Measurements from ENCODE around the gene CRAMP1. TPM values are rescaled to one million over a fixed set of nuclear protein-coding genes. Genes with fewer than 3 reads are reported as not detected.

The CRAMP1 gene
- total RNA-seq, 2 experiments from 2014 or later, result 15.1 to 15.7 TPM

DNA sequence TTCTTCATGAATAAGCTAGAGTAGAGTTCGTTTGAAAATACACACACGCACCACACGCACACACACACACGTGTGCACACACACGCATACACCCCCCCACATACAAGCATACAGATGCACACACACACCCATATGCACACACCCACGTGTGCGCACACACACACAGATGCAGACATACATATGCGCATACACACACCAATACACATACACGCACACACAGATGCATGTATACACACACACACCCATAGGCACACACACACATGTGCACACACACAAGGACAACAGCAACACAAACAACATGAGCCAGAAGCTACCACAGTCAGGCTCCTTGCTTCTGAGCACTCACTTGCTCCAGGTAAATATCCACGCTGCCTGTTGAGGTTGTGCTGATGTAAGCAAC is 5.4 kb upstream of the CRAMP1 start:
- ChIA-PET POLR2A (no interaction called here), CTCF (no interaction called here)
- intact Hi-C loops (cut with micrococcal nuclease), result no loop called here
- Mint-ChIP-seq H3K9me3 (no peaks in the 10 kb centered on the region), H3K27me3 (no peaks in the 10 kb centered on the region), H3K27ac (no peak overlapping the region), H3K4me1 (ENCODE audit: low read depth) (peaks cover 8% of the 10 kb centered on the region), H3K36me3 (ENCODE audit: low read depth) (peaks cover 4% of the 10 kb centered on the region), H3K4me3 (no peak overlapping the region)
- TF ChIP-seq, protein P1, sequence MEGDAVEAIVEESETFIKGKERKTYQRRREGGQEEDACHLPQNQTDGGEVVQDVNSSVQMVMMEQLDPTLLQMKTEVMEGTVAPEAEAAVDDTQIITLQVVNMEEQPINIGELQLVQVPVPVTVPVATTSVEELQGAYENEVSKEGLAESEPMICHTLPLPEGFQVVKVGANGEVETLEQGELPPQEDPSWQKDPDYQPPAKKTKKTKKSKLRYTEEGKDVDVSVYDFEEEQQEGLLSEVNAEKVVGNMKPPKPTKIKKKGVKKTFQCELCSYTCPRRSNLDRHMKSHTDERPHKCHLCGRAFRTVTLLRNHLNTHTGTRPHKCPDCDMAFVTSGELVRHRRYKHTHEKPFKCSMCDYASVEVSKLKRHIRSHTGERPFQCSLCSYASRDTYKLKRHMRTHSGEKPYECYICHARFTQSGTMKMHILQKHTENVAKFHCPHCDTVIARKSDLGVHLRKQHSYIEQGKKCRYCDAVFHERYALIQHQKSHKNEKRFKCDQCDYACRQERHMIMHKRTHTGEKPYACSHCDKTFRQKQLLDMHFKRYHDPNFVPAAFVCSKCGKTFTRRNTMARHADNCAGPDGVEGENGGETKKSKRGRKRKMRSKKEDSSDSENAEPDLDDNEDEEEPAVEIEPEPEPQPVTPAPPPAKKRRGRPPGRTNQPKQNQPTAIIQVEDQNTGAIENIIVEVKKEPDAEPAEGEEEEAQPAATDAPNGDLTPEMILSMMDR (IDR thresholded peaks at IDR 0.05), result no peak
- ATAC-seq, result no peak
- no peak for DNase-seq

DNA sequence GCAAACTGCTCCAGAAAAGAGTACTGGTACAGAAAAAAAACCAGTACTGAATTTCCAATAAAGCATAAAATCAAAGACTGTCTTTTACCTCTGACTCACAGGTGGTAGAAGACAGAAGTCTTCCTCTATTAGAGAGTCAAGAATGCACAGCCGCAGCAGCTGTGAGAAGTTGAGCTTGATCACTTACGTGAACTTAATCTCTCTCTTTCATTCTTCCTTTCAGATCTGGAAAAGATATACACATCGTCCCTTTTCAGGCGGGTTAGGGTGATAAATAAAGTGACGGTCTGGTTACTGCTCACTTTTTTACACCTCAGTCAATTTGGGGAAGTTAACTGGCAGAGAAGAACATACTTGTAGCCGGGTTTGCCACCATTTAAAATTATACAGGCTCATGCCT is 4.2 kb upstream of the CRAMP1 start:
- Mint-ChIP-seq H3K4me1 (ENCODE audit: low read depth) (peaks cover 9% of the 10 kb centered on the region), H3K4me3 (no peak overlapping the region), H3K27ac (no peak overlapping the region), H3K36me3 (ENCODE audit: low read depth) (peaks cover 6% of the 10 kb centered on the region), H3K9me3 (no peaks in the 10 kb centered on the region), H3K27me3 (no peaks in the 10 kb centered on the region)
- ATAC-seq, result no peak
- TF ChIP-seq, protein P1 (IDR thresholded peaks at IDR 0.05), result no peak
- no peak for DNase-seq
- POLR2A ChIA-PET, result no interaction called here
- intact Hi-C loops (cut with micrococcal nuclease), result no loop called here
- CTCF ChIA-PET, result no interaction called here

DNA sequence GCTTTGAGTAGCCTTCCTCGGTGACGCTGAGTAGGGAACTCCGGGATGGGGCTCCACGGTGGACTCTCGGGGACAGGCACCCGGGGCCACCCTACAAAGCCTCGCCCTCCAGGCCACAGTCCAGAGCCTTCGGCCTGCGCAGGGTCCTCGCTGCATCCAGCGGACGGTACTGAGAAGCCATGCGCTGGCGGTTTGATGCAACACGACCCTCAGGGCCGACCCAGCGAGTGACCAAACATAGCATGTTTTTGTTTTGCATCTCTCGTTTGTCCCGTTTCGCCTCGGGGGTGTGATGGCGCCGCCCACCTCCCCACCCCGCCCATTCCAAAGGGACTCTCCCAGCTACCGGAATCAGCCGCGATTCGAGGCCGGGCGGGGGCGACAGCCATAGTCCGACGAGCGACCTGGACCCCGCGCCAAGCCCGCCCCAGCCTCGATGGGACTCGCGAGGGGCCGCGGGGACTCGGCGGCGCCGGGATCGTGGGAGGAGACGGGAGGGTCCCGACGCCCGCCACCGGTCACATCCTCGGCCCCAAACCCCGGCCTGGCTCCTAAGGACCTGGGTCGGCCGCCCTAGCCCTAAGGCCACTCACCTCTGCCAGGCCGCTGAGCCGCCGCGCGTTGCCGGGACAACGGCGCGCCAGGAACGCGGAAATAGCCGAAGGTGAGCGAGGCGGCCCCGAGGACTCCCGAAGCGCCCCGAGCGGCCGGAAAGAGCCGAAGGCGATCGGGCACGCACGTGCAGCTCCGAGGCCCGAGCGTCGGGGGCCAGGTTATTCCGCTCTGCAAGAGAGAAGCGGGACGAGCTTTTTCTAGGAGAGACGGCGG is 1.9 kb upstream of the CRAMP1 start:
- Mint-ChIP-seq H3K9me3 (no peaks in the 10 kb centered on the region), H3K4me3 (peak overlapping the region; percentile 82), H3K36me3 (ENCODE audit: low read depth) (peaks cover 13% of the 10 kb centered on the region), H3K4me1 (ENCODE audit: low read depth) (peaks cover 17% of the 10 kb centered on the region), H3K27ac (peak overlapping the region; percentile 99), H3K27me3 (peaks cover 6% of the 10 kb centered on the region)
- DNase-seq (peak; percentile 91), ATAC-seq (peak; percentile 60)
- CTCF ChIA-PET, result interaction anchor here (0.7 to 1.7 kb wide), 3 partner anchors 96 to 247 kb away, joined by 3 to 6 read pairs (median 3); partner anchors contain the start of gene MAPK8IP3
- TF ChIP-seq, protein P1 (IDR thresholded peaks at IDR 0.05), result no peak
- POLR2A ChIA-PET, result interaction anchor here (0.7 to 1.8 kb wide), 6 partner anchors 11 to 544 kb away, joined by 3 to 9 read pairs (median 5); partner anchors contain the start of genes MAPK8IP3 and UQCC4
- intact Hi-C loops (cut with micrococcal nuclease), result no loop called here

DNA sequence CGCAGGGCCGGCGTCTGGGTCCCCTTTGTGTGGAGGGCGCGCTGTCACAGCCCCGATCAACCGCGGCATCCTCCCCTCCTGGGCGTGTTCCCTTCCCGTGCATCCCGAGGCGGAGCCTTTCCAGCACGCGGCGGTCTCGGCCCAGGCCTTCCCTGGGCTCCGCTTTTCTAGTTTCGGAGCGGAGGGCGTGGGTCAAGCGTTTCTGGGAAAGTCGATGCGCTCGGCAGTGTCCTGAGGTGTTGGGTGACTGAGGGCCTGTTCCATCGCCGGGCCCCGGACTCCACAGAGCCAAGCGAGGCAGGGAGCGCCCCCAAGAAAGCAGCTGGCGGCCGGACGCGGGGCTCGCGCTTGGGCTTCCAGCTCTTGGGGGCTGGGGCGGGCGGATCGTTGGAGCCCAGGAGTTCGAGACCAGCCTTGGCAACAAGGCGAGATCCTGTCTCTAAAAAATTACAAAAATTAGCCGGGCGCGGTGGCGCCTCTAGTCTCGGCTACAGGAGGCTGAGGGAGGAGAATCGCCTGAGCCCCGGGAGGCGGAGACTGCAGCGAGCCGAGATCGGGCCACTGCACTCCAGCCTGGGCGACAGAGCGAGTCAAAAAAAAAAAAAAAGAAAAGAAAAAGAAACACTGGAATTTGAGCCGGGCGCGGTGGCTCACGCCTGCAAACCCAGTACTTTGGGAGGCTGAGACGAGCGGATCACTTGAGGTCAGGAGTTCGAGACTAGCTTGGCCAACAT is 1.1 kb upstream of the CRAMP1 start:
- Mint-ChIP-seq H3K4me3 (peak overlapping the region; percentile 82), H3K4me1 (ENCODE audit: low read depth) (peaks cover 22% of the 10 kb centered on the region), H3K27ac (peak overlapping the region; percentile 99), H3K27me3 (peaks cover 10% of the 10 kb centered on the region), H3K9me3 (no peaks in the 10 kb centered on the region), H3K36me3 (ENCODE audit: low read depth) (peaks cover 19% of the 10 kb centered on the region)
- POLR2A ChIA-PET, result interaction anchor here (0.7 to 1.8 kb wide), 10 partner anchors 11 to 544 kb away, joined by 3 to 9 read pairs (median 4); partner anchors contain the start of genes MAPK8IP3, NME3 and UQCC4
- ATAC-seq, result no peak
- peak; percentile 55 for DNase-seq
- CTCF ChIA-PET, result interaction anchor here (0.7 to 1.7 kb wide), 3 partner anchors 73 to 247 kb away, joined by 3 to 6 read pairs (median 3); partner anchors contain the start of gene MAPK8IP3
- TF ChIP-seq, protein P1 (IDR thresholded peaks at IDR 0.05), result no peak
- intact Hi-C loops (cut with micrococcal nuclease), result no loop called here
